ENCODE results near the gene LUM. TPM values are rescaled to one million over a fixed set of nuclear protein-coding genes. Genes with fewer than 3 reads are reported as not detected.

The LUM gene
- polyA plus RNA-seq, 1 of the 3 experiments (the other 2 are of a cell fraction) = 30.6 TPM

- peak; percentile 14; the same call in 1 of the 2 replicates for TF ChIP-seq FOSL2 (IDR thresholded peaks at IDR 0.05; ENCODE audit: borderline replicate concordance, low read depth)
- TF ChIP-seq PBX3 (IDR thresholded peaks at IDR 0.05) = 0 out of 2 replicates have a peak, but pooled peaks have one; percentile 24
- peak; percentile 31; the same call in 1 of the 2 replicates for TF ChIP-seq MEF2A (IDR thresholded peaks at IDR 0.05; ENCODE audit: borderline replicate concordance, low read depth)
- no peak for TF ChIP-seq TEAD4 (IDR thresholded peaks at IDR 0.05; ENCODE audit: borderline replicate concordance, insufficient read depth)
- TF ChIP-seq USF2 (IDR thresholded peaks at IDR 0.05; ENCODE audit: borderline replicate concordance, low read depth, low read length) = no peak
- peak; percentile 38; the same call in 1 of the 2 replicates for TF ChIP-seq TCF12 (IDR thresholded peaks at IDR 0.05)
- ChIA-PET POLR2A (no interaction called here), CTCF (no interaction called here)
- no peak overlapping the region for H3K9ac ChIP-seq
- peak overlapping the region; percentile 50 to 76; a peak in 3 of 4 replicates for H3K27ac ChIP-seq (ENCODE audit: low read depth in 2 of 2, low read length in 1 of 2)
- H3K9me2 ChIP-seq = no peaks in the 10 kb centered on the region
- no peaks in the 10 kb centered on the region for H3K79me2 ChIP-seq (ENCODE audit: insufficient read depth)
- H3K4me2 ChIP-seq = no peak overlapping the region
- no peaks in the 10 kb centered on the region for H3K27me3 ChIP-seq (ENCODE audit: insufficient read depth)
- 59% methylated on average over 4 of the region's 4 CpGs for WGBS (ENCODE audit: low lambda C conversion rate)
- H3K36me3 ChIP-seq (replicated peaks in 1 of 2; ENCODE audit: control insufficient read depth in 1 of 2, insufficient read depth in 2 of 2, low read length in 1 of 2) = no peaks in the 10 kb centered on the region
- no peaks in the 10 kb centered on the region for H3K9me3 ChIP-seq
- no peaks in the 10 kb centered on the region for H4K20me1 ChIP-seq (ENCODE audit: insufficient read depth)
- no peaks in the 10 kb centered on the region; a peak in 1 of 4 replicates for H3K4me1 ChIP-seq (ENCODE audit: control insufficient read depth in 1 of 2, insufficient read depth in 2 of 2, low read depth in 1 of 2, low read length in 1 of 2)
- H2AFZ ChIP-seq (ENCODE audit: low read depth) = no peak overlapping the region
- DNase-seq = no peak
- no peaks in the 10 kb centered on the region for H3F3A ChIP-seq (replicated peaks; ENCODE audit: insufficient read depth)
- no peak overlapping the region for H3K4me3 ChIP-seq (ENCODE audit: low read depth in 2 of 2, low read length in 1 of 2)
Observed at GRCh38 chr12:91053951-91054715, 57.2 kb downstream of the LUM start.

Other genes with a start within 250 kb of the LUM start
- gene CCER1, start 156.3 kb downstream of the LUM start, polyA plus RNA-seq (2012; rRNA removed) = not detected in 2 replicates
- not detected in 2 replicates for gene EPYC, start 106.5 kb downstream of the LUM start, polyA plus RNA-seq (2012; rRNA removed)
- gene KERA, start 53.5 kb downstream of the LUM start, polyA plus RNA-seq (2012; rRNA removed) = not detected in 2 replicates
- 5.5 and 8.9 TPM in 2 replicates for gene DCN, start 71.3 kb upstream of the LUM start, polyA plus RNA-seq (2012; rRNA removed)